ENCODE measurements around the gene ZNF860.

Gene ZNF860

GRCh38 chr3:31974471-31974870 is 7.1 kb upstream of the ZNF860 start:
- ChIA-PET CTCF (interaction anchor here (1.4 kb wide), 1 partner anchor 11 kb away, joined by 3 read pairs; no protein-coding TSS in a partner anchor), POLR2A (no interaction called here)
- TF ChIP-seq CTCF (IDR thresholded peaks at IDR 0.05; ENCODE audit: control extremely low read depth, extremely low read depth, low read depth, missing control alignments): no peak
- DNase-seq (ENCODE audit: extremely low spot score): no peak

GRCh38 chr3:31974964-31975363 is 6.6 kb upstream of the ZNF860 start:
- no peak for TF ChIP-seq CTCF (IDR thresholded peaks at IDR 0.05; ENCODE audit: control extremely low read depth, extremely low read depth, low read depth, missing control alignments)
- CTCF ChIA-PET: interaction anchor here (1.6 kb wide), 1 partner anchor 8 kb away, joined by 7 read pairs; no protein-coding TSS in a partner anchor
- POLR2A ChIA-PET: no interaction called here
- DNase-seq (ENCODE audit: extremely low spot score): no peak

- CTCF ChIA-PET: interaction anchor here (1.1 to 1.6 kb wide), 2 partner anchors 10 to 34 kb away, joined by 3 to 7 read pairs; no protein-coding TSS in a partner anchor
- POLR2A ChIA-PET: no interaction called here
- DNase-seq (ENCODE audit: extremely low spot score): no peak
- TF ChIP-seq CTCF (IDR thresholded peaks at IDR 0.05; ENCODE audit: control extremely low read depth, extremely low read depth, low read depth, missing control alignments): no peak
These were observed 5.2 kb upstream of the ZNF860 start for GRCh38 chr3:31976302-31976701.

- ChIA-PET POLR2A (no interaction called here), CTCF (no interaction called here)
- no peak for TF ChIP-seq CTCF (IDR thresholded peaks at IDR 0.05; ENCODE audit: control extremely low read depth, extremely low read depth, low read depth, missing control alignments)
- DNase-seq (ENCODE audit: extremely low spot score): no peak
These were observed 3.8 kb upstream of the ZNF860 start for GRCh38 chr3:31977736-31978135.

GRCh38 chr3:31978553-31978952 is 3.0 kb upstream of the ZNF860 start:
- CTCF ChIA-PET: no interaction called here
- POLR2A ChIA-PET: no interaction called here
- no peak for DNase-seq (ENCODE audit: extremely low spot score)
- no peak for TF ChIP-seq CTCF (IDR thresholded peaks at IDR 0.05; ENCODE audit: control extremely low read depth, extremely low read depth, low read depth, missing control alignments)

GRCh38 chr3:31979001-31979697 is 2.4 kb upstream of the ZNF860 start:
- ChIA-PET CTCF (no interaction called here), POLR2A (no interaction called here)
- peak; percentile 49 for DNase-seq (ENCODE audit: extremely low spot score)
- TF ChIP-seq CTCF (IDR thresholded peaks at IDR 0.05; ENCODE audit: control extremely low read depth, extremely low read depth, low read depth, missing control alignments): no peak

Data from GM10248 (cell line).